Neural progenitor cell (in vitro differentiated cells): Measurements from ENCODE around the gene UBE2Z.

ENCODE experiments used
- EZH2 ChIP-seq: fragments of 200-600 bp; sonication (generic); IDR thresholded peaks from 2 replicates; pipeline ENCODE4 v1.6.1; 2017; ENCODE audit warnings: antibody characterized with exemption, mild to moderate bottlenecking, moderate library complexity
- TF ChIP-seq, protein P1 (sequence below): fragments of 200-600 bp; sonication (generic); IDR thresholded peaks from 2 replicates; pipeline ENCODE4 v1.5.1; 2017; ENCODE audit warnings: antibody characterized with exemption, mild to moderate bottlenecking

DNA sequence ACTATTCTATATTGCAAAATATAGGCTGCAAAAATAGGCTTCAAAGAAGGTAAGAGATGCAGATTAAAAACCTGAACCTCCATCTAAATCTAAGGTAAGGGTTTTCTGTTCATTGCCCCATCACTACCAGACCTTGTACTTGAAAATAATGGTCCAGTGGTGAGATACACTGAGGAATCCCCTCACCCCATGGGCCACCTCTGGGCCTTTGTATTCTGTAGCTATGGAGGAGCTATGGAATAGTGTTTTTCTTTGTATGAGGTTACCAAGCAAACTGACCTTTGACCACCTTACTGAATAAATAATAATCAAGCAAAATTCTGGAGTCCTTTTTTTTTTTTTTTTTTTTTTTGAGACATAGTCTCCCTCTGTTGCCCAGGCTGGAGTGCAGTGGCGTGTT, 4.8 kb upstream of the UBE2Z start:
- TF ChIP-seq, protein P1, sequence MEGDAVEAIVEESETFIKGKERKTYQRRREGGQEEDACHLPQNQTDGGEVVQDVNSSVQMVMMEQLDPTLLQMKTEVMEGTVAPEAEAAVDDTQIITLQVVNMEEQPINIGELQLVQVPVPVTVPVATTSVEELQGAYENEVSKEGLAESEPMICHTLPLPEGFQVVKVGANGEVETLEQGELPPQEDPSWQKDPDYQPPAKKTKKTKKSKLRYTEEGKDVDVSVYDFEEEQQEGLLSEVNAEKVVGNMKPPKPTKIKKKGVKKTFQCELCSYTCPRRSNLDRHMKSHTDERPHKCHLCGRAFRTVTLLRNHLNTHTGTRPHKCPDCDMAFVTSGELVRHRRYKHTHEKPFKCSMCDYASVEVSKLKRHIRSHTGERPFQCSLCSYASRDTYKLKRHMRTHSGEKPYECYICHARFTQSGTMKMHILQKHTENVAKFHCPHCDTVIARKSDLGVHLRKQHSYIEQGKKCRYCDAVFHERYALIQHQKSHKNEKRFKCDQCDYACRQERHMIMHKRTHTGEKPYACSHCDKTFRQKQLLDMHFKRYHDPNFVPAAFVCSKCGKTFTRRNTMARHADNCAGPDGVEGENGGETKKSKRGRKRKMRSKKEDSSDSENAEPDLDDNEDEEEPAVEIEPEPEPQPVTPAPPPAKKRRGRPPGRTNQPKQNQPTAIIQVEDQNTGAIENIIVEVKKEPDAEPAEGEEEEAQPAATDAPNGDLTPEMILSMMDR = no peak
- no peak for TF ChIP-seq EZH2
